HG03432 (cell line): ENCODE measurements around the gene RTEL1.
"Not testable (repeated sequence)": the region's sequence is repeated elsewhere in the genome, so short reads cannot be mapped to it uniquely, and the experiment has no call there.

Experiments used
- ATAC-seq: cut with Tn5 transposase; IDR thresholded peaks from one replicate; pipeline ENCODE4 v1.9.1; 2021; ENCODE audit warnings: mild to moderate bottlenecking, moderate library complexity; ENCODE audit not compliant: unreplicated experiment

RTEL1 gene

GRCh38 chr20:63648895-63649589 is 9.1 kb upstream of the RTEL1 start:
- ATAC-seq, result no peak

- not testable (repeated sequence) for ATAC-seq
Observed at GRCh38 chr20:63650486-63650885, 7.6 kb upstream of the RTEL1 start.

- ATAC-seq, result no peak
Observed at GRCh38 chr20:63651942-63652191, 6.2 kb upstream of the RTEL1 start.

GRCh38 chr20:63652192-63652980 is 5.7 kb upstream of the RTEL1 start:
- no peak for ATAC-seq

- no peak for ATAC-seq
Observed at GRCh38 chr20:63653041-63653973, 4.8 kb upstream of the RTEL1 start, which contains the start of gene STMN3. STMN3 (minus strand) TSS chr20:63653424; CDS start chr20:63653345, 79 bp downstream.

- ATAC-seq, result no peak
Observed at GRCh38 chr20:63653974-63654668, 4.0 kb upstream of the RTEL1 start.

- ATAC-seq, result no peak
Observed at GRCh38 chr20:63655249-63655648, 2.9 kb upstream of the RTEL1 start.

GRCh38 chr20:63656451-63656850 is 1.7 kb upstream of the RTEL1 start:
- ATAC-seq, result no peak

GRCh38 chr20:63657260-63657936 is 714 bp upstream of the RTEL1 start:
- peak; percentile 4 for ATAC-seq

- ATAC-seq, result peak; percentile 18
Observed at GRCh38 chr20:63658749-63659187, 656 bp downstream of the RTEL1 start.

- no peak for ATAC-seq
Observed at GRCh38 chr20:63659370-63659769, 1.3 kb downstream of the RTEL1 start.

- not testable (repeated sequence) for ATAC-seq
Observed at GRCh38 chr20:63660174-63660573, 2.1 kb downstream of the RTEL1 start.

GRCh38 chr20:63660622-63661021 is 2.5 kb downstream of the RTEL1 start:
- ATAC-seq, result no peak

GRCh38 chr20:63661108-63661507 is 3.0 kb downstream of the RTEL1 start:
- ATAC-seq, result no peak

GRCh38 chr20:63661959-63662812 is 4.1 kb downstream of the RTEL1 start:
- no peak for ATAC-seq

- ATAC-seq, result no peak
Observed at GRCh38 chr20:63662813-63663189, 4.7 kb downstream of the RTEL1 start.

GRCh38 chr20:63663332-63664066 is 5.4 kb downstream of the RTEL1 start:
- ATAC-seq, result no peak

GRCh38 chr20:63664143-63664851 is 6.2 kb downstream of the RTEL1 start:
- no peak for ATAC-seq
